ENCODE results near the gene TRPV2.

DNA sequence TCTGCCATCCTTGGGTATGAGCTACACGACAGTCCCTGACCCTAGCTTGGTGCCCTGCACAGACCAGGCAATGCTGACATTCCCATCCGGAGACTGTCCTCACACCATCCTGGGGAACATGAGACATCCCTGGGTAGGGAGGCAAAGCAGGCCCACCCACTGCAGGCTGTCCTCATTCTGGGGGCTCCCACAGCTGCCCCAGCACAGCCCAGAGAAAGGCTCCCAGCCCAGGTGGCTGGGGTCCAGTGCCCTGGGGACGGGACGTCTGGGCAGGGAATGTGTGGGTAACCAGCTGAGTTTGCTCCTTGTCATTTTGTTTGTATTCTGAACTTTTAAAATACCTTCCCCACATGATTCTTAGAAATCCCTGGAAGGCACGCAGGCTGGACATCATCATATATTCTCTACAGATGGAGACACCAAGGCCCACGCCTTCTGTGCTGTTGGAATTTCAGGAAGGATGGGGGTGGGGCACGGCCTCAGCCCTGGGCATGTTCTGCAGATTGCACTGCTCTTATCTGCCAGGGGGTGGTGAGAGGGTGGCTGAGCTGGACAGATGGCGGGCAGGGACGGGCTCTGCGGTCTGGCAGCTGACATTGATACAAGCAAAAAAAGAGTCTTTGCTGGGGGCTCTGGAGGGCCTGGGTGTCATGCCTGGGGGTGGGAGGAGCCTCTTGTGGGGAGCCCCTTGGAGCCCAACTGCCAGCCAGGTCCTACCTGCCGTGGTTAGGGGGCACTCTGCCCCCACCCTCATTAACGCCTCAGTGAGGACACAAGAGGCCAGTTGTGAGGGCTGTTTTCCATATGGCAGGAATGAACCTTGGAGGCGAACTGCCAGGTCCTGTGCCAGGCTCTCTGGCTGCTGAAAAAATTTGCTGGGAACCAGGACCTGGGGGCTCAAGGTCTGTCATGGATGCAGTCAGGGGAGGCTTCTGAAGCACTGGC lies 48.3 kb downstream of the TRPV2 start:
- TF ChIP-seq ZNF274 (IDR thresholded peaks at IDR 0.05; ENCODE audit: low read depth, low read length) (no peak), YY1 (IDR thresholded peaks at IDR 0.05; ENCODE audit: insufficient read depth, insufficient read length) (no peak), SUZ12 (IDR thresholded peaks at IDR 0.05; ENCODE audit: extremely low read depth, insufficient read depth, insufficient read length) (no peak)

Measured in NT2/D1 (cell line).